Large intestine (tissue), 3 donors: ENCODE results near the gene CD40. TPM values are rescaled to one million over a fixed set of nuclear protein-coding genes. Genes with fewer than 3 reads are reported as not detected.
A peak's percentile ranks its signal among the peaks of the same experiment; 100 is the strongest.

Source experiments
- DNase-seq, 2 donors: peaks; one replicate each; pipeline versions ENCODE4 v3.0.0 to v3.0.0-alpha.2; 2013
- H3K27ac ChIP-seq: one replicate; pipeline ENCODE4 v1.5.1; 2013; ENCODE audit warnings: low read length
- H3K27me3 ChIP-seq: 2 replicates; pipeline ENCODE4 v1.6.1; 2013; ENCODE audit warnings: low read length; ENCODE audit not compliant: control insufficient read depth, insufficient read depth
- H3K36me3 ChIP-seq: 2 replicates; pipeline ENCODE4 v1.6.1; 2013; ENCODE audit warnings: low read length; ENCODE audit not compliant: control insufficient read depth, insufficient read depth
- H3K4me1 ChIP-seq: one replicate; pipeline ENCODE4 v1.6.1; 2013; ENCODE audit warnings: low read length; ENCODE audit not compliant: control insufficient read depth, insufficient read depth
- H3K4me3 ChIP-seq: one replicate; pipeline ENCODE4 v1.5.1; 2013; ENCODE audit warnings: low read length
- H3K9me3 ChIP-seq: one replicate; pipeline ENCODE4 v1.6.1; 2013; ENCODE audit warnings: mild to moderate bottlenecking, low read depth, low read length, moderate library complexity; ENCODE audit not compliant: control insufficient read depth
- WGBS: methylation state at CpG from one replicate; pipeline ENCODE4 v1.1.5; 2013; ENCODE audit warnings: low lambda C conversion rate; ENCODE audit not compliant: insufficient coverage; 5-methylcytosine and 5-hydroxymethylcytosine counted together
- polyA plus RNA-seq: library from polyadenylated mRNA; unstranded; fragments of 120-200 nt; gene quantifications from one replicate; pipeline ENCODE4 v1.2.1, GENCODE V29; 2013

The CD40 gene
- polyA plus RNA-seq, 1 donor: 2.8 TPM

- Histone ChIP-seq H3K36me3 (no peaks in the 10 kb centered on the region), H3K4me1 (no peaks in the 10 kb centered on the region), H3K4me3 (no peak overlapping the region), H3K27me3 (peaks cover 53% of the 10 kb centered on the region), H3K27ac (no peak overlapping the region), H3K9me3 (no peaks in the 10 kb centered on the region)
- no peak for DNase-seq
- WGBS: 100% methylated on average over 1 of the region's 14 CpGs
These were observed 9.1 kb upstream of the CD40 start for GRCh38 chr20:46108976-46109375.

DNA sequence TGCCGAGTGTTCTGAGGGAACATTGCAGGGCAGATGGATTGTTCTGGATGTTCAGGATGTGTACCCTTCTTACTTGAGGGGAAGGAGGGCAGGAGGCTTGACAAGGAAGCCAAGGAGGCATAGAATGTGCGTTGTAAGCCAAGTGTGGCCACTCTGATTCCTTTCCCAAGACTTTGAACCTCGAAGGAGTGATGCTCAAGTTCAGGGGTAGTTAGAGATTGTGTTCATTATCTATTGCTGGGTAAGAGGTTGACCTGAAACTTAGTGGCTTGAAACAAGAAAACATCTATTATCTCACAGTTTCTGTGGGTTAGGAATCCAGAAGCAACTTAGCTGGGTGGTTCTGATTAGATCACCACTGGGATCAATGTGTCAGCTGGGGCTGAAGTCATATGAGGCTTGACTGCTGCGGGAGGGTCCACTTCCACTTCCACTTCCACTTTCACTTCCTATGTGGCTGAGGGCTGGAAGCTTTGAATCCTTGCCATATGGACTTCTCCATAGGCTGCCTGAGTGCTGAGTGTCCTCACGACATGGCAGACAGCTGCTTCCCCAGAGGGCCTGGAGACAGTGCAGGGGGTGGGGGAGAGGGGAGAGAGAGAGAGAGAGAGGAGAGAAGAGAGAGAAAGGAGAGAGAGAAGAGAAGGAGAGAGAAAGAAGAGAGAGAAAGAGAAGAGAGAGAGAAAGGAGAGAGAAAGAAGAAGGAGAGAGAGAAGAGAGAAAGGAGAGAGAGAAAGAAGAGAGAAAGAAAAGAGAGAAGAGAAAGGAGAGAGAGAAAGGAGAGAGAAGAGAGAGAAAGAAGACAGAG lies 6.9 kb upstream of the CD40 start:
- Histone ChIP-seq H3K4me3 (no peak overlapping the region), H3K9me3 (no peaks in the 10 kb centered on the region), H3K27ac (no peak overlapping the region), H3K4me1 (no peaks in the 10 kb centered on the region), H3K36me3 (no peaks in the 10 kb centered on the region), H3K27me3 (peaks cover 59% of the 10 kb centered on the region)
- 50% methylated on average over 1 of the region's 5 CpGs for WGBS
- DNase-seq: peak in 1 of 2 donors; percentile 23

DNA sequence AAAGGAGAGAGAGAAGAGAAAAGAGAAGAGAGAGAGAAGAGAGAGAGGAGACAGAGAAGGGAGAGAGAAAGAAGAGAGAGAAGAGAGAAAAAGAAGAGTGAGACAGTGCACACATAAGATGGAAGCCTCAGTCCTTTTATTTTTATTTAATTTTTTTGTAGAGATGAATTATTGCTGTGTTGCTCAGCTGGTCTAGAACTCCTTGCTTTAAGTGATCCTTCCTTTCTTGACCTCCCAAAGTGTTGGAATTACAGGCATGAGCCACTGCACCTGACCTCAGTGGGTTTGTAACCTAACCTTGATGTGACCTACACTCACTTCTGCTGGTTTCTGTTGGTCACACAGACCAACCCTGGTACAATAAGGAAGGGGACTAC lies 6.3 kb upstream of the CD40 start:
- no peak overlapping the region for H3K4me3 ChIP-seq
- H3K27ac ChIP-seq: no peak overlapping the region
- peaks cover 60% of the 10 kb centered on the region for H3K27me3 ChIP-seq
- no peak for DNase-seq
- no peaks in the 10 kb centered on the region for H3K4me1 ChIP-seq
- no peaks in the 10 kb centered on the region for H3K36me3 ChIP-seq
- no peaks in the 10 kb centered on the region for H3K9me3 ChIP-seq

- Histone ChIP-seq H3K27ac (no peak overlapping the region), H3K4me3 (no peak overlapping the region), H3K36me3 (no peaks in the 10 kb centered on the region), H3K4me1 (no peaks in the 10 kb centered on the region), H3K9me3 (no peaks in the 10 kb centered on the region), H3K27me3 (peaks cover 67% of the 10 kb centered on the region)
- DNase-seq: no peak
- 60% methylated on average over 1 of the region's 10 CpGs for WGBS
These were observed 5.5 kb upstream of the CD40 start for GRCh38 chr20:46112430-46113112.

DNA sequence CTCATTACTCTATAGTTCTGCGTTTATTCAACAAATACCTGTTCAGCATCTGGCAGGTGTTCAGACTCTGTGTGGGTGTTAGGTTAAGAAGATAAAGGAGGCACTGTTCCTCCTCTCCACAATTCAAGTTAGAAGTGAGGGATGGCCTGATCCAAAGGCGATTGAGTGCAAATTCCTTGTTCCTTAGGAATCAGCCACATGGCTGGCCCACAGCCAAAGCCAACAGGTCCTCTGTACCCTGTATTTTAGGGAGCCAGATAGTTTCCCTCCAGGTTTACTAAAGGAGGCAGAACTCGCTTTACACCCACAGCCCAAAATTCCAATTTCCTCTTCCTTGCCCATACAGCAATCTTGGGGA lies 5.0 kb upstream of the CD40 start:
- no peaks in the 10 kb centered on the region for H3K9me3 ChIP-seq
- H3K27me3 ChIP-seq: peaks cover 72% of the 10 kb centered on the region
- DNase-seq: no peak
- no peak overlapping the region for H3K27ac ChIP-seq
- no peaks in the 10 kb centered on the region for H3K4me1 ChIP-seq
- H3K36me3 ChIP-seq: no peaks in the 10 kb centered on the region
- no CpG with 5 or more reads among the region's 3 CpGs for WGBS
- no peak overlapping the region for H3K4me3 ChIP-seq

GRCh38 chr20:46114449-46114848 lies 3.7 kb upstream of the CD40 start:
- Histone ChIP-seq H3K36me3 (no peaks in the 10 kb centered on the region), H3K4me1 (no peaks in the 10 kb centered on the region), H3K27me3 (peaks cover 76% of the 10 kb centered on the region), H3K9me3 (no peaks in the 10 kb centered on the region), H3K27ac (no peak overlapping the region), H3K4me3 (no peak overlapping the region)
- DNase-seq: no peak
- WGBS: no CpG with 5 or more reads among the region's 2 CpGs

GRCh38 chr20:46118481-46119020 lies 437 bp downstream of the CD40 start:
- peaks cover 59% of the 10 kb centered on the region for H3K27me3 ChIP-seq
- H3K36me3 ChIP-seq: no peaks in the 10 kb centered on the region
- H3K4me1 ChIP-seq: no peaks in the 10 kb centered on the region
- H3K9me3 ChIP-seq: no peaks in the 10 kb centered on the region
- no peak overlapping the region for H3K4me3 ChIP-seq
- no peak for DNase-seq
- no peak overlapping the region for H3K27ac ChIP-seq
- WGBS: no CpG with 5 or more reads among the region's 15 CpGs

GRCh38 chr20:46119028-46119546 lies 973 bp downstream of the CD40 start:
- Histone ChIP-seq H3K9me3 (no peaks in the 10 kb centered on the region), H3K4me3 (no peak overlapping the region), H3K36me3 (no peaks in the 10 kb centered on the region), H3K27ac (no peak overlapping the region), H3K4me1 (no peaks in the 10 kb centered on the region), H3K27me3 (peaks cover 55% of the 10 kb centered on the region)
- WGBS: no CpG with 5 or more reads among the region's 2 CpGs
- DNase-seq: no peak

- 100% methylated on average over 1 of the region's 2 CpGs for WGBS
- Histone ChIP-seq H3K27ac (no peak overlapping the region), H3K4me1 (no peaks in the 10 kb centered on the region), H3K4me3 (no peak overlapping the region), H3K36me3 (no peaks in the 10 kb centered on the region), H3K9me3 (no peaks in the 10 kb centered on the region), H3K27me3 (peaks cover 51% of the 10 kb centered on the region)
- no peak for DNase-seq
These were observed 1.4 kb downstream of the CD40 start for GRCh38 chr20:46119547-46119946.

- H3K4me1 ChIP-seq: no peaks in the 10 kb centered on the region
- H3K27ac ChIP-seq: no peak overlapping the region
- H3K9me3 ChIP-seq: no peaks in the 10 kb centered on the region
- no peaks in the 10 kb centered on the region for H3K36me3 ChIP-seq
- peaks cover 47% of the 10 kb centered on the region for H3K27me3 ChIP-seq
- DNase-seq: no peak
- H3K4me3 ChIP-seq: no peak overlapping the region
- no CpG with 5 or more reads among the region's 2 CpGs for WGBS
These were observed 2.0 kb downstream of the CD40 start for GRCh38 chr20:46120136-46120535.
